K562 (cell line): ENCODE measurements around the gene AICDA. TPM values are rescaled to one million over a fixed set of nuclear protein-coding genes. Genes with fewer than 3 reads are reported as not detected.

ENCODE experiments used
- GTF2A2 ChIP-seq: IDR thresholded peaks from 2 replicates; pipeline ENCODE4 v1.6.1; 2016; ENCODE audit warnings: mild to moderate bottlenecking, missing genetic modification characterization, missing compliant biosample characterization
- MEIS2 ChIP-seq: fragments of 450-650 bp; IDR thresholded peaks from 2 replicates; pipeline ENCODE4 v1.6.1; 2014; ENCODE audit warnings: mild to moderate bottlenecking; ENCODE audit not compliant: partially characterized antibody
- TEAD4 ChIP-seq, 2 experiments: sonication (generic) in 1 of 2; formaldehyde crosslinking in 1 of 2; IDR thresholded peaks; 2 replicates each; pipeline versions ENCODE4 v1.6.1 to v1.8.0; 2012 to 2022; ENCODE audit warnings: borderline replicate concordance in 1 of 2, inconsistent platforms in 1 of 2, low read length in 1 of 2, mild to moderate bottlenecking in 1 of 2, missing genetic modification reagents in 1 of 2
- ZFP30 ChIP-seq: fragments of 250-450 bp; sonication (Bioruptor Pico); IDR thresholded peaks from 2 replicates; pipeline ENCODE4 v1.8.0; 2022; ENCODE audit warnings: moderate library complexity, mild to moderate bottlenecking, inconsistent platforms, borderline replicate concordance
- ZNF707 ChIP-seq: fragments of 250-450 bp; sonication (Bioruptor Pico); conservative IDR thresholded peaks from 2 replicates; pipeline ENCODE4 v1.8.0; 2022; ENCODE audit warnings: inconsistent platforms, mild to moderate bottlenecking, moderate library complexity
- polyA plus RNA-seq, 8 experiments: library from polyadenylated mRNA; depleted of rRNA in 4 of 8; stranded (reverse) in 5 of 8; unstranded in 3 of 8; fragments of >200 nt; fragmentation: Nextera tagmentation in 2 of 8; fragmentation: Illumina TruSeq in 1 of 8; extraction: Ambion mirVana in 2 of 8; extraction: Trizol in 1 of 8; gene quantifications; 2 replicates each; pipeline versions ENCODE4 v1.2.1 to v1.2.3, GENCODE V29; 2011 to 2014; ENCODE audit warnings: inconsistent platforms in 1 of 8, missing spikeins in 1 of 8
- total RNA-seq, 7 experiments: library from RNA; depleted of rRNA in 6 of 7; stranded (reverse); fragments of >200 nt in 6 of 7; fragmentation: Illumina TruSeq in 2 of 7; extraction: Trizol in 2 of 7; gene quantifications; 2 replicates each; pipeline versions ENCODE4 v1.2.1 to v1.2.3, GENCODE V29; 2011 to 2021; ENCODE audit warnings: low replicate concordance in 1 of 7
- TF ChIP-seq, protein P1 (sequence below), 2 experiments: fragments of 450-650 bp in 1 of 2; IDR thresholded peaks; 2 replicates each; pipeline ENCODE4 v1.6.1; 2011 to 2017; ENCODE audit warnings: low read depth in 2 of 2, antibody characterized with exemption in 1 of 2, borderline replicate concordance in 1 of 2, low read length in 1 of 2, mild to moderate bottlenecking in 1 of 2, mixed read lengths in 1 of 2; ENCODE audit not compliant: control insufficient read depth in 1 of 2
- TF ChIP-seq, protein P2 (sequence below): fragments of 450-650 bp; IDR thresholded peaks from 2 replicates; pipeline ENCODE4 v1.6.1; 2016; ENCODE audit warnings: borderline replicate concordance

AICDA gene
- total and polyA plus RNA-seq, 9 of the 15 experiments (the other 6 are each of a cell fraction or from before 2014, with no cell fraction given), result not detected

DNA sequence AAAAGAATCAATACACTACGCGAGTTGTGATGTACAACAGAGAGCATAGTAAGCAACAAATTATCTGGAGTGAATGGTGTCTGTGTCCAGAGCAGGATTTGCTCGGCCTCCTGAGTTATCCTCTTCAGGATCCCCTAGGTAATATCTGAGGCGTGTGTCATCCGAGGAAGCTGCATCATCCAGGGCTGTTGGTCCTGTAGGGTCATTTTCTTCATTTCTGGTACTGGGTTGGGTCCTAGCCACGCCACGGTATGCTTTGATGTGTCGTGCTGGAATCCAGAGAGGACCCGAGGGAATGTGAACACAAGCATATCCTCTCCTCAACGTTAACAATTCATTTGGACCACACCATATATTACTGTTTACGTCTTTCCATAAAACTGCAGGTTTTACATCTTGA is 53.0 kb downstream of the AICDA start (continued):
- TF ChIP-seq, protein P1, sequence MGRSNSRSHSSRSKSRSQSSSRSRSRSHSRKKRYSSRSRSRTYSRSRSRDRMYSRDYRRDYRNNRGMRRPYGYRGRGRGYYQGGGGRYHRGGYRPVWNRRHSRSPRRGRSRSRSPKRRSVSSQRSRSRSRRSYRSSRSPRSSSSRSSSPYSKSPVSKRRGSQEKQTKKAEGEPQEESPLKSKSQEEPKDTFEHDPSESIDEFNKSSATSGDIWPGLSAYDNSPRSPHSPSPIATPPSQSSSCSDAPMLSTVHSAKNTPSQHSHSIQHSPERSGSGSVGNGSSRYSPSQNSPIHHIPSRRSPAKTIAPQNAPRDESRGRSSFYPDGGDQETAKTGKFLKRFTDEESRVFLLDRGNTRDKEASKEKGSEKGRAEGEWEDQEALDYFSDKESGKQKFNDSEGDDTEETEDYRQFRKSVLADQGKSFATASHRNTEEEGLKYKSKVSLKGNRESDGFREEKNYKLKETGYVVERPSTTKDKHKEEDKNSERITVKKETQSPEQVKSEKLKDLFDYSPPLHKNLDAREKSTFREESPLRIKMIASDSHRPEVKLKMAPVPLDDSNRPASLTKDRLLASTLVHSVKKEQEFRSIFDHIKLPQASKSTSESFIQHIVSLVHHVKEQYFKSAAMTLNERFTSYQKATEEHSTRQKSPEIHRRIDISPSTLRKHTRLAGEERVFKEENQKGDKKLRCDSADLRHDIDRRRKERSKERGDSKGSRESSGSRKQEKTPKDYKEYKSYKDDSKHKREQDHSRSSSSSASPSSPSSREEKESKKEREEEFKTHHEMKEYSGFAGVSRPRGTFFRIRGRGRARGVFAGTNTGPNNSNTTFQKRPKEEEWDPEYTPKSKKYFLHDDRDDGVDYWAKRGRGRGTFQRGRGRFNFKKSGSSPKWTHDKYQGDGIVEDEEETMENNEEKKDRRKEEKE (IDR thresholded peaks at IDR 0.05; ENCODE audit: borderline replicate concordance in 1 of 2, control insufficient read depth in 1 of 2, low read depth in 2 of 2, low read length in 1 of 2), result no peak
- TF ChIP-seq GTF2A2, result no peak
- TF ChIP-seq, protein P2, sequence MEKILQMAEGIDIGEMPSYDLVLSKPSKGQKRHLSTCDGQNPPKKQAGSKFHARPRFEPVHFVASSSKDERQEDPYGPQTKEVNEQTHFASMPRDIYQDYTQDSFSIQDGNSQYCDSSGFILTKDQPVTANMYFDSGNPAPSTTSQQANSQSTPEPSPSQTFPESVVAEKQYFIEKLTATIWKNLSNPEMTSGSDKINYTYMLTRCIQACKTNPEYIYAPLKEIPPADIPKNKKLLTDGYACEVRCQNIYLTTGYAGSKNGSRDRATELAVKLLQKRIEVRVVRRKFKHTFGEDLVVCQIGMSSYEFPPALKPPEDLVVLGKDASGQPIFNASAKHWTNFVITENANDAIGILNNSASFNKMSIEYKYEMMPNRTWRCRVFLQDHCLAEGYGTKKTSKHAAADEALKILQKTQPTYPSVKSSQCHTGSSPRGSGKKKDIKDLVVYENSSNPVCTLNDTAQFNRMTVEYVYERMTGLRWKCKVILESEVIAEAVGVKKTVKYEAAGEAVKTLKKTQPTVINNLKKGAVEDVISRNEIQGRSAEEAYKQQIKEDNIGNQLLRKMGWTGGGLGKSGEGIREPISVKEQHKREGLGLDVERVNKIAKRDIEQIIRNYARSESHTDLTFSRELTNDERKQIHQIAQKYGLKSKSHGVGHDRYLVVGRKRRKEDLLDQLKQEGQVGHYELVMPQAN, result no peak
- TF ChIP-seq ZNF707 (CRISPR knock-in tag), result no peak
- TF ChIP-seq TEAD4 (IDR thresholded peaks at IDR 0.05; ENCODE audit: low read length), result no peak
- TF ChIP-seq TEAD4 (CRISPR knock-in tag; IDR thresholded peaks at IDR 0.05; ENCODE audit: borderline replicate concordance), result no peak
- TF ChIP-seq ZFP30, result no peak
- TF ChIP-seq MEIS2, result no peak
